K562 (cell line): ENCODE results near the gene ITPK1. TPM values are rescaled to one million over a fixed set of nuclear protein-coding genes. Genes with fewer than 3 reads are reported as not detected.

Experiments
- ATAC-seq: fragments of 200-7000 bp; cut with Tn5 transposase; 3 replicates; pipeline ENCODE4 v1.9.1; 2020; ENCODE audit warnings: moderate library complexity
- BruUV-seq: library from RNA; stranded (reverse); fragments of 400-500 nt; replicated peaks from 2 replicates; lab custom pipeline; 2021; lab: Mats Ljungman, UMichigan
- CTCF ChIA-PET: fragments of 300-600 bp; formaldehyde crosslinking; extraction: SDS; loops from one replicate; lab custom pipeline; 2021; ENCODE audit warnings: low intra/inter-chr PET ratio; lab: Yijun Ruan, JAX
- POLR2A ChIA-PET: fragments of 300-600, 350-650 bp; sonication (Branson Sonifier 250); formaldehyde crosslinking; extraction: SDS; loops from one replicate; lab custom pipeline; 2021; ENCODE audit warnings: antibody characterized with exemption, inconsistent platforms; lab: Yijun Ruan, JAX
- DNase-seq, 4 experiments: peaks; one replicate each; pipeline versions ENCODE4 v3.0.0 to v3.0.0-alpha.2; 2011 to 2018; ENCODE audit warnings: low spot score in 3 of 4, mixed read lengths in 3 of 4; ENCODE audit errors: extremely low read depth in 1 of 4
- FAIRE-seq: peaks from 2 replicates; lab custom pipeline; 2011; peaks lifted over from hg19 to GRCh38; lab: Jason Lieb, UNC
- H2AFZ ChIP-seq: 2 replicates; pipeline ENCODE4 v1.6.0; 2011; ENCODE audit warnings: low read depth, low read length, control low read depth, inconsistent platforms
- H3K27ac ChIP-seq: fragments of 200-600 bp; 3 replicates; pipeline ENCODE4 v1.8.0; 2011; ENCODE audit warnings: low read depth, mild to moderate bottlenecking, control low read depth, inconsistent platforms, low read length, moderate library complexity, mixed read lengths; ENCODE audit errors: extremely low read depth
- H3K27me3 ChIP-seq, 2 experiments: fragments of 300-600 bp in 1 of 2; 2 replicates in 1 of 2; 3 replicates in 1 of 2; pipeline versions ENCODE4 v1.6.0 to v1.8.0; 2011; ENCODE audit warnings: inconsistent platforms in 2 of 2, low read length in 2 of 2, mild to moderate bottlenecking in 1 of 2, mixed read lengths in 1 of 2, moderate library complexity in 1 of 2; ENCODE audit not compliant: control insufficient read depth in 2 of 2, insufficient read depth in 2 of 2
- H3K36me3 ChIP-seq: fragments of 300-600 bp; 3 replicates; pipeline ENCODE4 v1.8.0; 2011; ENCODE audit warnings: mild to moderate bottlenecking, low read length, inconsistent platforms; ENCODE audit not compliant: control insufficient read depth, insufficient read depth
- H3K4me1 ChIP-seq, 2 experiments: fragments of 200-600 bp in 1 of 2; replicated peaks in 1 of 2; 2 replicates in 1 of 2; 3 replicates in 1 of 2; pipeline versions ENCODE4 v1.5.1 to v1.8.0; 2011; ENCODE audit warnings: inconsistent platforms in 2 of 2, low read length in 2 of 2, mild to moderate bottlenecking in 1 of 2, mixed read lengths in 1 of 2, moderate library complexity in 1 of 2; ENCODE audit not compliant: control insufficient read depth in 2 of 2, insufficient read depth in 2 of 2
- H3K4me2 ChIP-seq: 2 replicates; pipeline ENCODE4 v1.6.1; 2011; ENCODE audit warnings: low read length, control low read depth, inconsistent platforms, mixed read lengths; ENCODE audit not compliant: insufficient read depth
- H3K4me3 ChIP-seq: fragments of 200-600 bp; sonication (generic), shearing (Covaris generic); 2 replicates; pipeline ENCODE4 v1.5.1; 2016; ENCODE audit warnings: control low read depth, inconsistent platforms
- H3K79me2 ChIP-seq: fragments of 200-600 bp; 3 replicates; pipeline ENCODE4 v1.8.0; 2011; ENCODE audit warnings: low read length, inconsistent platforms; ENCODE audit not compliant: control insufficient read depth, insufficient read depth
- H3K9ac ChIP-seq, 2 experiments: 2 replicates each; pipeline versions ENCODE4 v1.6.0 to v1.6.1; 2011; ENCODE audit warnings: low read depth in 2 of 2, low read length in 2 of 2, control low read depth in 1 of 2, inconsistent platforms in 1 of 2, mild to moderate bottlenecking in 1 of 2, mixed read lengths in 1 of 2; ENCODE audit not compliant: insufficient read depth in 1 of 2
- H3K9me1 ChIP-seq: one replicate; pipeline ENCODE4 v1.6.0; 2011; ENCODE audit warnings: inconsistent platforms, mild to moderate bottlenecking, low read length, moderate library complexity; ENCODE audit not compliant: control insufficient read depth, insufficient read depth
- H3K9me3 ChIP-seq: replicated peaks from 2 replicates; pipeline ENCODE4 v1.5.1; 2011; ENCODE audit warnings: low read depth, low read length, inconsistent platforms; ENCODE audit not compliant: control insufficient read depth, insufficient read depth
- H4K20me1 ChIP-seq: replicated peaks from 2 replicates; pipeline ENCODE4 v1.6.1; 2011; ENCODE audit warnings: low read length, inconsistent platforms, mixed read lengths; ENCODE audit not compliant: control insufficient read depth, insufficient read depth
- ARID3A ChIP-seq: IDR thresholded peaks from 2 replicates; pipeline ENCODE4 v1.6.1; 2012; ENCODE audit warnings: low read depth, low read length, improper control_type of control experiment, borderline replicate concordance
- GATAD2B ChIP-seq: fragments of 450-650 bp; IDR thresholded peaks from 2 replicates; pipeline ENCODE4 v1.6.1; 2017; ENCODE audit warnings: mild to moderate bottlenecking, borderline replicate concordance
- MEF2D ChIP-seq: conservative IDR thresholded peaks from 2 replicates; pipeline ENCODE4 v1.6.1; 2016; ENCODE audit warnings: low read depth, missing genetic modification characterization, missing compliant biosample characterization
- NFE2L1 ChIP-seq: fragments of 450-650 bp; IDR thresholded peaks from 2 replicates; pipeline ENCODE4 v1.6.1; 2016; ENCODE audit warnings: missing genetic modification characterization, low read depth, mild to moderate bottlenecking, missing compliant biosample characterization, moderate library complexity, borderline replicate concordance
- POLR2G ChIP-seq: fragments of 200-400 bp; formaldehyde crosslinking; IDR thresholded peaks from 2 replicates; pipeline ENCODE4 v1.6.1; 2017; ENCODE audit warnings: low read depth, mild to moderate bottlenecking, antibody characterized with exemption, low read length, moderate library complexity
- RB1 ChIP-seq: fragments of 450-650 bp; IDR thresholded peaks from 2 replicates; pipeline ENCODE4 v1.6.1; 2017; ENCODE audit warnings: low read depth, mild to moderate bottlenecking
- SIX5 ChIP-seq, 2 experiments: IDR thresholded peaks; 2 replicates each; pipeline ENCODE4 v1.6.1; 2011; ENCODE audit warnings: low read length in 2 of 2, borderline replicate concordance in 1 of 2, low read depth in 1 of 2, mild to moderate bottlenecking in 1 of 2, moderate library complexity in 1 of 2; ENCODE audit not compliant: insufficient read depth in 1 of 2
- SREBF2 ChIP-seq: sonication (generic); formaldehyde crosslinking; IDR thresholded peaks from 2 replicates; pipeline ENCODE4 v1.4.0; 2020; ENCODE audit warnings: mild to moderate bottlenecking, missing genetic modification reagents
- ZFP30 ChIP-seq: fragments of 250-450 bp; sonication (Bioruptor Pico); IDR thresholded peaks from 2 replicates; pipeline ENCODE4 v1.8.0; 2022; ENCODE audit warnings: moderate library complexity, mild to moderate bottlenecking, inconsistent platforms, borderline replicate concordance
- WGBS: fragments of 100-300 bp; shearing (Covaris generic); methylation state at CpG from one replicate; pipeline ENCODE4 v1.1.6; 2016; ENCODE audit warnings: low coverage, mixed read lengths; ENCODE audit not compliant: insufficient coverage; ENCODE audit errors: missing lambda C conversion rate; 5-methylcytosine and 5-hydroxymethylcytosine counted together
- in situ Hi-C: fragments of 300-500 bp; cut with MboI; formaldehyde crosslinking; loops from 4 replicates; pipeline ENCODE4 v1.15.0; 2018; ENCODE audit warnings: inconsistent platforms, mixed read lengths
- intact Hi-C: fragments of 100-400 bp; cut with micrococcal nuclease; formaldehyde crosslinking; loops from 2 replicates; pipeline ENCODE4 v1.14.2; 2022
- polyA plus RNA-seq, 8 experiments: library from polyadenylated mRNA; depleted of rRNA in 4 of 8; stranded (reverse) in 5 of 8; unstranded in 3 of 8; fragments of >200 nt; fragmentation: Nextera tagmentation in 2 of 8; fragmentation: Illumina TruSeq in 1 of 8; extraction: Ambion mirVana in 2 of 8; extraction: Trizol in 1 of 8; gene quantifications; 2 replicates each; pipeline versions ENCODE4 v1.2.1 to v1.2.3, GENCODE V29; 2011 to 2014; ENCODE audit warnings: inconsistent platforms in 1 of 8, missing spikeins in 1 of 8
- total RNA-seq, 7 experiments: library from RNA; depleted of rRNA in 6 of 7; stranded (reverse); fragments of >200 nt in 6 of 7; fragmentation: Illumina TruSeq in 2 of 7; extraction: Trizol in 2 of 7; gene quantifications; 2 replicates each; pipeline versions ENCODE4 v1.2.1 to v1.2.3, GENCODE V29; 2011 to 2021; ENCODE audit warnings: low replicate concordance in 1 of 7

Gene ITPK1
- total and polyA plus RNA-seq, 9 of the 15 experiments (the other 6 are each of a cell fraction or from before 2014, with no cell fraction given): 1.2 to 39.2 (median 23.0) TPM

- in situ Hi-C loops: loop anchor here (10.0 kb wide), 1 partner anchor 195 kb away; no protein-coding TSS in a partner anchor
Observed at GRCh38 chr14:92949496-92950192, 166.1 kb downstream of the ITPK1 start.

GRCh38 chr14:92948647-92949046 is 167.1 kb downstream of the ITPK1 start:
- Histone ChIP-seq H3K9ac (no peak overlapping the region), H3K4me2 (no peak overlapping the region), H3K27me3 (no peaks in the 10 kb centered on the region), H3K27ac (no peak overlapping the region), H4K20me1 (0 out of 2 replicates have a peak, but pooled peaks cover 5% of the 10 kb centered on the region), H3K4me3 (no peak overlapping the region), H3K4me1 (peaks cover 0 to 32% of the 10 kb centered on the region in 2 experiments; a peak in 3 of 5 replicates), H3K36me3 (peaks cover 10% of the 10 kb centered on the region; the same call in 1 of the 3 replicates), H2AFZ (no peak overlapping the region), H3K79me2 (no peaks in the 10 kb centered on the region), H3K9me1 (peaks cover 6% of the 10 kb centered on the region), H3K9me3 (no peaks in the 10 kb centered on the region)
- ChIA-PET POLR2A (no interaction called here), CTCF (no interaction called here)
- FAIRE-seq (no peak), DNase-seq (no peak), ATAC-seq (no peak)
- no TSS peak for BruUV-seq
- WGBS: 88% methylated on average over 13 of the region's 22 CpGs
- intact Hi-C loops: no loop called here
- in situ Hi-C loops: no loop called here
- TF ChIP-seq ZFP30 (CRISPR knock-in tag): no peak
- TF ChIP-seq GATAD2B: no peak
- no peak for TF ChIP-seq SREBF2 (CRISPR knock-in tag)
- 0 out of 2 replicates have a peak, but pooled peaks have one; percentile 17 for TF ChIP-seq POLR2G
- TF ChIP-seq SIX5 (IDR thresholded peaks at IDR 0.05; ENCODE audit: borderline replicate concordance in 1 of 2, insufficient read depth in 1 of 2, low read depth in 1 of 2, low read length in 2 of 2): no peak
- TF ChIP-seq NFE2L1 (tag): no peak
- TF ChIP-seq ARID3A: no peak
- no peak for TF ChIP-seq RB1
- TF ChIP-seq, all 486 proteins: peak for 1

More at GRCh38 chr14:92949496-92950192, 166.1 kb downstream of the ITPK1 start:
- FAIRE-seq (no peak), ATAC-seq (no peak), DNase-seq (no peak)
- ChIA-PET CTCF (no interaction called here), POLR2A (no interaction called here)
- Histone ChIP-seq H3K27ac (no peak overlapping the region), H3K4me2 (no peak overlapping the region), H2AFZ (no peak overlapping the region), H3K4me1 (peaks cover 0 to 24% of the 10 kb centered on the region in 2 experiments; a peak in 2 of 5 replicates), H3K79me2 (no peaks in the 10 kb centered on the region), H3K9me1 (no peaks in the 10 kb centered on the region), H3K4me3 (no peak overlapping the region), H3K36me3 (peaks cover 10% of the 10 kb centered on the region; the same call in 1 of the 3 replicates), H4K20me1 (0 out of 2 replicates have a peak, but pooled peaks cover 5% of the 10 kb centered on the region), H3K27me3 (no peaks in the 10 kb centered on the region), H3K9ac (no peak overlapping the region), H3K9me3 (no peaks in the 10 kb centered on the region)
- TF ChIP-seq MEF2D (tag): no peak
- WGBS: 86% methylated on average over 12 of the region's 24 CpGs
- BruUV-seq: no TSS peak
- intact Hi-C loops: no loop called here
